HFF-Myc (cell line): ENCODE results near the gene LDLR.
"Not testable (repeated sequence)": the region's sequence is repeated elsewhere in the genome, so short reads cannot be mapped to it uniquely, and the experiment has no call there.

Experiments
- DNase-seq: peaks from one replicate; pipeline ENCODE4 v3.0.0-alpha.2; 2011; ENCODE audit warnings: low read depth; ENCODE audit errors: extremely low read depth
- H3K4me3 ChIP-seq: replicated peaks from 2 replicates; pipeline ENCODE4 v1.5.1; 2011; ENCODE audit warnings: low read depth, mild to moderate bottlenecking, control low read depth, low read length
- CTCF ChIP-seq: IDR thresholded peaks from 2 replicates; pipeline ENCODE4 v1.5.1; 2012; ENCODE audit warnings: mild to moderate bottlenecking, low read depth, low read length, control low read depth; ENCODE audit errors: missing control alignments

LDLR gene

GRCh38 chr19:11088506-11089253, 583 bp upstream of the LDLR start:
- peak overlapping the region; percentile 93 for H3K4me3 ChIP-seq
- no peak for DNase-seq
- TF ChIP-seq CTCF, result no peak

GRCh38 chr19:11090014-11090263, 676 bp downstream of the LDLR start:
- DNase-seq, result not testable (repeated sequence)
- peak overlapping the region; percentile 93 for H3K4me3 ChIP-seq

GRCh38 chr19:11090264-11090996, 1.2 kb downstream of the LDLR start:
- DNase-seq, result peak; percentile 73
- no peak for TF ChIP-seq CTCF
- H3K4me3 ChIP-seq, result peak overlapping the region; percentile 93

GRCh38 chr19:11090997-11091702, 1.9 kb downstream of the LDLR start:
- H3K4me3 ChIP-seq, result peak overlapping the region; percentile 93
- DNase-seq, result no peak
- TF ChIP-seq CTCF, result no peak

GRCh38 chr19:11091703-11092153, 2.5 kb downstream of the LDLR start:
- peak overlapping the region; percentile 93 for H3K4me3 ChIP-seq
- no peak for TF ChIP-seq CTCF
- peak; percentile 82 for DNase-seq

- TF ChIP-seq CTCF, result no peak
- peak overlapping the region; percentile 93 for H3K4me3 ChIP-seq
- DNase-seq, result no peak
Measured at GRCh38 chr19:11092181-11092538, 2.9 kb downstream of the LDLR start.

GRCh38 chr19:11093689-11094238, 4.5 kb downstream of the LDLR start:
- TF ChIP-seq CTCF, result no peak
- H3K4me3 ChIP-seq, result no peak overlapping the region
- no peak for DNase-seq
